Memory B cell (primary cell): ENCODE results near the gene GNG7.
A peak's percentile ranks its signal among the peaks of the same experiment; 100 is the strongest.
"Not testable (repeated sequence)": the region's sequence is repeated elsewhere in the genome, so short reads cannot be mapped to it uniquely, and the experiment has no call there.

ENCODE experiments used
- ATAC-seq: fragments of 150-1000 bp; cut with Tn5 transposase; 2 replicates; pipeline ENCODE4 v1.10.0; 2021; ENCODE audit warnings: low read depth, mild to moderate bottlenecking, moderate library complexity
- DNase-seq, 2 donors: peaks; one replicate each; pipeline ENCODE4 v3.0.0; 2022; ENCODE audit warnings: low spot score in 2 of 2
- H3K27ac Mint-ChIP-seq: one replicate; pipeline ENCODE4 v1.8.0; 2022; ENCODE audit warnings: mild to moderate bottlenecking, moderate library complexity, mixed read lengths
- H3K27me3 Mint-ChIP-seq: one replicate; pipeline ENCODE4 v1.8.0; 2022; ENCODE audit warnings: mixed read lengths
- H3K36me3 Mint-ChIP-seq: one replicate; pipeline ENCODE4 v1.8.0; 2022; ENCODE audit warnings: mild to moderate bottlenecking, mixed read lengths
- H3K4me1 Mint-ChIP-seq: one replicate; pipeline ENCODE4 v1.8.0; 2022; ENCODE audit warnings: mixed read lengths
- H3K4me3 Mint-ChIP-seq: one replicate; pipeline ENCODE4 v1.8.0; 2022; ENCODE audit warnings: mild to moderate bottlenecking, moderate library complexity, mixed read lengths
- H3K9me3 Mint-ChIP-seq: one replicate; pipeline ENCODE4 v1.8.0; 2022; ENCODE audit warnings: mixed read lengths

Gene GNG7

DNA sequence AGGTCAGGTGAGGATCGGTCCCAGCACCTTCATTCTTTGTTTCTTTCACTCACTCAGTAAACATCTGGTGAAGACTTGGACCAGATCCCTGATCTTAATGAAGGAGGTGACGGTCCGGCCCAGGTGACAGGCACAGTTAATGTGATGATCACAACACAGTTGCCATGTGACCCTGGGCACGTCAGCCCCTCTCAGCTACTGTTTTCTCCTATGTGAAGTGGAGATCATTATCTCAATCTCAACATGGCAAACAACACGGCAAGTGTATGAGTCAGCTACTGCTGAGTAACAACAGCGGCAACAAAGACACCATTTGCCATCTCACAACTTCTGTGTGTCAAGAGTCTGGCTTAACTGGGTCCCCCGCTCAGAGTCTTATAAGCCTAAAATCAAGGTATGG is 74.6 kb downstream of the GNG7 start:
- no peak for DNase-seq
- Mint-ChIP-seq H3K4me3 (peak overlapping the region; percentile 70), H3K27ac (peak overlapping the region; percentile 95), H3K27me3 (no peaks in the 10 kb centered on the region), H3K36me3 (peaks cover 28% of the 10 kb centered on the region), H3K4me1 (peaks cover 60% of the 10 kb centered on the region), H3K9me3 (no peaks in the 10 kb centered on the region)
- ATAC-seq, result peak; percentile 9

DNA sequence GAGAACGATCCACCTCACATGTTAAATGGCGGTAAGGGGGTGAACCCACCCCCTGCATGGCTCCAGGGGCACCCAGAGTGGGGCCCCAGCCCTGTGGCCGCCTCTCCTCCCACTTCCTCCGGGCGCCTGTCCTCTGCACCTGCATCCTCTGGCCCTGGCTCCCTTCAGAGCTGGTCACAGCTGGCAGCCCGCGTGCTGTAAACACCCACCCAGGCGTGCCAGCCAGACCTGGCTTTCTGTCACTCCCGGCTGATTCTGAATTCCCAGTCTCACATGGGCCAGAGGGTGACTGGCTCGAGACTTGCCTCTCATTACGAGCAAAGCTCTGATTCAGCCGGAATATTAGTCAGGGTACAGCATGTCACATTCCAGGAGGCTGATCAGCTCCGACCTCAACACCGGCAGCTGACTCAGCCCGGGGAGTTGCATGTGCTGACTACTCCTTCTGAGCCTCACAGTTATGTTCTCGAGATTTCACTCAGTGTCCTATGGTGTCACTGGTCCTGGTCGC is 75.1 kb downstream of the GNG7 start:
- Mint-ChIP-seq H3K27ac (peak overlapping the region; percentile 95), H3K27me3 (no peaks in the 10 kb centered on the region), H3K4me3 (peak overlapping the region; percentile 70), H3K4me1 (peaks cover 61% of the 10 kb centered on the region), H3K9me3 (no peaks in the 10 kb centered on the region), H3K36me3 (peaks cover 27% of the 10 kb centered on the region)
- ATAC-seq, result peak; percentile 63
- peak; percentile 61 to 65 for DNase-seq

DNA sequence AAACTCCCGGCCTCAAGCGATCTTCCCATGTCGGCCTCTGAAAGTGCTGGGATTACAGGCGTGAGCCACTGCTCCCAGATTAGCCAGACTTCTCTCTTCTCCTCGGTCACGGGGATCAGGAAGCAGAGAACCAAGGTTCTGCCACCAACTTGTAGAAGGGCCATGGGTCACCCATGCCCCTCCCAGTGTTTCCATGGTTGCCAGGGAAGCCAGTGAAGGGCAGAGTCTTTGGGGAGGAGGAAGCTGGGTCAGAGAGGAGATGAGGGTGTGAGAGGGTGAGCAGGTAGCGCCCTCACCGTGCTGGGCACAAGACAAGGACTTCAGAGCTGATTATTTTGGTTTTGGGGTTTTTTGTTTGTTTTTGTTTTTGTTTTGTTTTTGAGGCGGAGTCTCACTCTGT is 77.1 kb downstream of the GNG7 start:
- peaks cover 19% of the 10 kb centered on the region for H3K36me3 Mint-ChIP-seq
- H3K27me3 Mint-ChIP-seq, result no peaks in the 10 kb centered on the region
- DNase-seq (no peak), ATAC-seq (no peak)
- peak overlapping the region; percentile 92 for H3K27ac Mint-ChIP-seq
- H3K9me3 Mint-ChIP-seq, result no peaks in the 10 kb centered on the region
- H3K4me3 Mint-ChIP-seq, result peak overlapping the region; percentile 58
- H3K4me1 Mint-ChIP-seq, result peaks cover 70% of the 10 kb centered on the region

DNA sequence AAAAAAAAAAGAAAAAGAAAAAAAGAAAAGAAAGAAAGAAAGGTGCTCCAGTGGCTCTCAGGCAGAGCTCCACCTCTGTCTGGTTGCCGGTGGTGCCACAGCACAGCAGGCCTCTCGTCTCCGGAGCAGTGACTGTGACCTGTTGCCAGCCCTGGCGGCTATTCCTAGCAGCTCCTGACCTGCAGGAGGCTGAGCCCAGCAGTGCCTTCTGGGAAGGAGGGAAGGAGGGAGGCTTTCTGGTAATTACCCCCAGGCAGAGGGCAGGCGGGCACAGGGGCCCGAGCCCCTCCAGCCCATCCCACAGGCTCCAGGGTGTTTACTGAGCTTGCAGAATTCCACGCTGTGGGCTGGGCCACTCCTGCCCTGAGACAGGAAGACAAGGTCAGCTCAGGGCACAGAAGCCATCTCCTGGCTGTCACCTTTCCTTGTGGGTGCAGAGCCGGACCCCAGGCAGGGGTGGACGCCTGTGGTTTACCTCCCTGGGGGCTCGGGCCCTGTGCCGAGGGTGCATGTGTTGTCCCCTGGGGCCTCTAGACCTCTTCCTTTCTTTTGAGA is 77.9 kb downstream of the GNG7 start:
- Mint-ChIP-seq H3K4me3 (peak overlapping the region; percentile 69), H3K4me1 (peaks cover 72% of the 10 kb centered on the region), H3K27ac (peak overlapping the region; percentile 92), H3K36me3 (peaks cover 17% of the 10 kb centered on the region), H3K27me3 (no peaks in the 10 kb centered on the region), H3K9me3 (no peaks in the 10 kb centered on the region)
- DNase-seq, result peak in 1 of 2 donors; percentile 50
- peak; percentile 29 for ATAC-seq

DNA sequence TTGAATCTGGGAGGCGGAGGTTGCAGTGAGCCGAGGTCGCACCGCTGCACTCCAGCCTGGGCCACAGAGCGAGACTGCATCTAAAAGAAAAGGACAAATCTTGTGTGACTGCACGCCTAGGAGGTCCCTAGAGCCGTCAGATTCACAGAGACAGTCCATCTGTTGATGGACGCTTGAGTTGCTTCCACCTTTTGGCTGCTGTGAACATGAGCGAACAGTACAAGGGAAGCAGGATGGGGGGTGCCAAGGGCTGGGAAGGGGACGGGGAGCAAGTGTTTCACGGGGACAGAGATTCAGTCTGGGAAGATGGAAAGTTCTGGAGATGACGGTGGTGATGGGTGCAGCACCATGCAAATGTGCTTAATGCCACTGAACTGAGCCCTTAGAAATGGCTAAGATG is 78.7 kb downstream of the GNG7 start:
- no peaks in the 10 kb centered on the region for H3K27me3 Mint-ChIP-seq
- no peak for ATAC-seq
- H3K4me3 Mint-ChIP-seq, result peak overlapping the region; percentile 60
- no peaks in the 10 kb centered on the region for H3K9me3 Mint-ChIP-seq
- peaks cover 70% of the 10 kb centered on the region for H3K4me1 Mint-ChIP-seq
- DNase-seq, result no peak
- H3K27ac Mint-ChIP-seq, result peak overlapping the region; percentile 92
- peaks cover 12% of the 10 kb centered on the region for H3K36me3 Mint-ChIP-seq

DNA sequence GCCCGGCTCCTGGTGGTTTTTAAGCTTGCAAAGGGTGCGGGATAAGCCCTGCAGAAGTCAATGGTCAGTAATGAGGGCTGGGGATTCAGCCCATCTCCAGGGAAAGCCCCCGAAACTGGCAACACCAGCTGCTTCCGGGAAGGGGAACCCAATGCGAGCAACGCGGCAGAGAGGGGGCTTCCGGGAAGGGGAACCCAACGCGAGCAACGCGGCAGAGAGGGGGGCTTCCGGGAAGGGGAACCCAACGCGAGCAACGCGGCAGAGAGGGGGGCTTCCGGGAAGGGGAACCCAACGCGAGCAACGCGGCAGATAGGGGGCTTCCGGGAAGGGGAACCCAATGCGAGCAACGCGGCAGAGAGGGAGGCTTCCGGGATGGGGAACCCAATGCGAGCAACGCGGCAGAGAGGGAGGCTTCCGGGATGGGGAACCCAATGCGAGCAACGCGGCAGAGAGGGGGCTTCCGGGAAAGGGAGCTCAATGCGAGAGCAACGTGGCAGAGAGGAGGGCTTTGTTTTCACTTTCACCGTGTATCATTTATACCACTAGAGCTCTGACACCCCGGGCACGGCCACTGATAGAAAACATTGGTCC is 80.0 kb downstream of the GNG7 start:
- ATAC-seq (peak; percentile 21), DNase-seq (peak; percentile 60 to 73)
- Mint-ChIP-seq H3K27ac (peak overlapping the region; percentile 92), H3K4me1 (peaks cover 66% of the 10 kb centered on the region), H3K4me3 (peak overlapping the region; percentile 65)
- not testable (repeated sequence) for H3K9me3 Mint-ChIP-seq, H3K27me3 Mint-ChIP-seq, H3K36me3 Mint-ChIP-seq

DNA sequence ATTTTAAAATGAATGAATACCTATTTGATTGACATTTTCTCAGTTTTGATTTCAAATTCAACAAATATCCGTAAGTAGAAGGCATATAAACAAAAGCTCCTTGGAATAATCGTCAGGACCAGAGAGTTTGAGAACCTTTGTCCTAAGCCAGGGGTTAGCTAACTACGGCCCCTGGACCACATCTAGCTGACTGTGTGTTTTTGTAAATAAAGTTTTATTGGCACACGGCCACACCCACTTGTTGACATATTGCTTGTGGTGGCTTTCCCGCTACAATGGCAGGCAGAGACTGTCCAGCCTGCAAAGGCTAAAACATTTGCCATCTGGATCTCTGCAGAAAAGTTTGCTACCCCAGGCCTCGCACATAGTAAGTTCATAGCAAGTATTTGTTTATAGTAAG is 83.4 kb downstream of the GNG7 start:
- H3K4me3 Mint-ChIP-seq, result peak overlapping the region; percentile 73
- H3K9me3 Mint-ChIP-seq, result no peaks in the 10 kb centered on the region
- peaks cover 4% of the 10 kb centered on the region for H3K36me3 Mint-ChIP-seq
- H3K27me3 Mint-ChIP-seq, result no peaks in the 10 kb centered on the region
- peaks cover 55% of the 10 kb centered on the region for H3K4me1 Mint-ChIP-seq
- DNase-seq (no peak), ATAC-seq (no peak)
- H3K27ac Mint-ChIP-seq, result peak overlapping the region; percentile 92

DNA sequence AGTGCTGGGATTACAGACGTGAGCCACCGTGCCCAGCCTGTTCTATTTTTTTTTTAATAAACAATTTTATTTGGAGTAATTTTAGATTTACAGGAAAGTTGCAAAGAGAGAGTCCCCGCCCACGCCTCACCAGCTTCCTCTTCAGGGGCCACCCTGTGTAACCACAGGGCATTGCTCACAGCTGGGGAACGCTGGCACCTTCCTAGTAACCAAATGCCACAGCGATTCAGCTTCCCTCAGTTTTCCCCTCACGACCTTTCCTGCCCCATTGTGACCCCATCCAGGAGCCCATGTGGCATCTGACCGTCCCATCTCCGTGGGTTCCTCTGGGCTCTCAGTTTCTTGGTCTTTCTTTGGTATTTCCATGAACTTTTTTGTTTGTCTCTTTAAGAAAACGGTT is 83.9 kb downstream of the GNG7 start:
- DNase-seq, result no peak
- H3K4me1 Mint-ChIP-seq, result peaks cover 53% of the 10 kb centered on the region
- H3K4me3 Mint-ChIP-seq, result peak overlapping the region; percentile 77
- no peaks in the 10 kb centered on the region for H3K9me3 Mint-ChIP-seq
- H3K27ac Mint-ChIP-seq, result peak overlapping the region; percentile 92
- ATAC-seq, result peak; percentile 37
- H3K36me3 Mint-ChIP-seq, result peaks cover 4% of the 10 kb centered on the region
- no peaks in the 10 kb centered on the region for H3K27me3 Mint-ChIP-seq

DNA sequence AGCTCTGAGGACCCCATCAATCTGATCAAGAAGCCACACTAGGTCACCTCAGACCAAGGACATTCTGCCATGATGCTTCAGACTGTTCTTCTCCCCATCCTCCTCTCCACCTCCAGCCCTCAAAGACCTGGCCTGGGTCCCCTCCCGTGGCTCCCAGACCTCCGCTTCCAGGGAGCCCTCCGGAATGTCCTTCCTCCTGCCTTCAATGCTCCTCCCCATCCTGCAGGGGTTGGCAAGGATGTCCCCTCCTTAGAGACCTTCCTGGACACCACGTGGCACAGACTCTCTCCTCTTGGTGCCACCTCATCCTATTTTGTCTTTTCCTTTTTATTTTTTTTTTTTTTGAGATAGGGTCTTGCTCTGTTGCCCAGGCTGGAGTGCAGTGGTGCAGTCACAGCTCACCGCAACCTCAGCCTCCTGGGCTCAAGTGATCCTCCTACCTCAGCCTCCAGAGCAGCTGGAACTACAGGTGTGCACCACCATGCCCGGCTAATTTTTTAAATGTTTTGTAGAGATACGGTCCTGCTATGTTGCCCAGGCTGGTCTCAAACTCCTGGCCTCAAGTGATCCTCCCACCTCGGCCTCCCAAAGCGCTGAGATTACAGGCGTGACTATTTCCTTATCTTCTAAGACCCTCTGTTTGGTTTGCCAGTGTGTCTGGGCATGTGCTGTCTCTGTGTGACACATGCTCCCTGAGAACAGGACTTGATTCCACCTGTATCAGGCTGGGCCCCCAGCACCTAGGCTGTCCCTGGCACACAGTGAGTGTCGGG is 84.9 kb downstream of the GNG7 start:
- DNase-seq, result no peak

DNA sequence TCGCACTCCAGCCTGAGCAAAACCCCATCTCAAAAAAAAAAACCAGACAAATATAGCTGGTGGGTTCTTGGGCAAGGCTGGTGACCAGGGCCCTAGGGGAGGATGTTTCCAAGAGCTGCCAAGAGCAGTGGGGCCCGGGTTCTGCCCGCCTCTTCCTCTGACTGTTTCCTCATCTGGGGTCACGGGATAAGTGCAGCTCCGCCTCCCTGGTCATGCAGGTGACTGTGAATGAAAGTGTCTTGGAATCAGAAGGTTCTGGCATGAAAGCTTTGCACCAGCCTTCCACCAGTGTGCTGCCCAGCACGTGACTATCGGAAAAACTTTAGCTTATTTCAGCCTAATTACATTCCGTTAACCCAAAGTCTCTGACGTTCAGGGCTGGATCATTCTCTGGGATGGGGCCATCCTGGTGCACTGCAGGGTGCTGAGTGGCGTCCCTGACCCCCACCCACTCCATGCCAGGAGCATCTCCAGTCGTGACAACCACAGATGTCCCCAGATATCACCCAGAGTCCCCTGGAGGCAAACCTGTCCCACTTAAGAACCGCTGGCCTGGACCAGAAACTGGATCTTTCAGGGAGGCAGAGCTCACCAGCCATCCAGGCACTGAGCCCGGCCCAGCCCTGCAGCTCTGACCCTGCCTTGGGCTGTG is 85.6 kb downstream of the GNG7 start:
- no peaks in the 10 kb centered on the region for H3K9me3 Mint-ChIP-seq
- peak overlapping the region; percentile 92 for H3K27ac Mint-ChIP-seq
- peaks cover 55% of the 10 kb centered on the region for H3K4me1 Mint-ChIP-seq
- DNase-seq, result no peak
- H3K4me3 Mint-ChIP-seq, result peak overlapping the region; percentile 29
- H3K36me3 Mint-ChIP-seq, result peaks cover 4% of the 10 kb centered on the region
- no peaks in the 10 kb centered on the region for H3K27me3 Mint-ChIP-seq
- ATAC-seq, result peak; percentile 34

More for the DNA sequence above, 84.9 kb downstream of the GNG7 start:
- Mint-ChIP-seq H3K9me3 (no peaks in the 10 kb centered on the region), H3K27ac (peak overlapping the region; percentile 92), H3K27me3 (no peaks in the 10 kb centered on the region), H3K4me1 (peaks cover 57% of the 10 kb centered on the region), H3K36me3 (peaks cover 4% of the 10 kb centered on the region), H3K4me3 (peak overlapping the region; percentile 77)
- no peak for ATAC-seq

DNA sequence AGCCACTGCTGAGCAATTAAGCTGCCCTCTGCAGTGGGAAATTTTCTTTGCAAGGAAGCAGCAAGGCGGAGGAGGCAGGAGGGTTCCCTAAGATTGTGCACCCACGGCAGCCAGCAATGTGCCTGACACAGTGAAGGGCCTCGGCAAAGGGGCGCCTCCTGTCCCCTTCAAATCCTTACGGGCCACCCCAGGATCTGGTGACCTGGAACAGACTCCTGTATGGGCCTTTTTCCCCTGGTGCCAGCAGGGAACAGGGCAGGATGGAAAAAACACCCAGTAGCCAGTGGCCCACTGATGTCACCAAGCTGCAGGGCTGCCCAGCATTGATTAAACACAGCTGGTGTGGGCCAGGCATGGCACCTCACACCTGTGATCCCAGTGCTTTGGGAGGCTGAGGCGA is 86.7 kb downstream of the GNG7 start:
- no peaks in the 10 kb centered on the region for H3K27me3 Mint-ChIP-seq
- DNase-seq (no peak), ATAC-seq (no peak)
- no peak overlapping the region for H3K4me3 Mint-ChIP-seq
- H3K9me3 Mint-ChIP-seq, result no peaks in the 10 kb centered on the region
- no peak overlapping the region for H3K27ac Mint-ChIP-seq
- H3K4me1 Mint-ChIP-seq, result peaks cover 48% of the 10 kb centered on the region
- H3K36me3 Mint-ChIP-seq, result peaks cover 4% of the 10 kb centered on the region

DNA sequence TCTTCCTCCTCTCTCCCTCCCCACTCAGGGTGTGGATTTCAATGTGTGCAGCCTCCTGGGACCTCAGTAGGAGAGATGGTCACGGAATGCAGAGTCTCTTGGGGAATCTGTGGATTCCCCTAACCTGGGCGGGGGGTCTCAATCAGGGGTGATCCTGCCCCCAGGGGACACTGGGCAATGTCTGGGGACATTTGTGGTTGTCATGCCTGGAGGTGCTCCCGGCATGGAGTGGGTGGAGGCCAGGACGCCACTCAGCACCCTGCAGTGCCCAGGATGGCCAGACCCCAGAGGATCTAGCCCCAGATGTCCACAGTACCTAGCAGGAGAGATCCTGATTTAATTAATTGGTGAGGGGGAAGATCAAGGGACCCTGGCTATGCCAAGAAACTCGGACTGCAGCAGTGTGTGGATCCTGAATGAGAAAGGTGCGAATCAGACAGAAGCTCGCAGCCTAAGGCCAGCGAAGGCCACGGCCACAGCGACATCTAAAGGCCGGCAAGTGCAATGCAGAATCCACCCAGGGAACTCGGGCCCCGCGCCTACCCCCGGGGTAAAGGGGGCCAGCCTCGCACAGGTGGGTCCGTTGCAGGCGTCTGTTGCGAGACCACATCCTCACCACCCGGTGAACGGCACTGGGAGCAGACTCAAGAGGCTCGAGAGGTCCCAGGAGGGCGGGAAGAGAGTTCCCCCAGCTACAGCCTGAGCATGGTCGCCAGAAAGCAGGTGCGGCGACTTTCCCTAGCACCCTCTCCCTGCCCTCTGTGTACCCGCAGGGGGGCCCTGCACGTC is 88.8 kb downstream of the GNG7 start:
- DNase-seq, result peak in 1 of 2 donors; percentile 66
- Mint-ChIP-seq H3K27me3 (no peaks in the 10 kb centered on the region), H3K4me1 (peaks cover 44% of the 10 kb centered on the region), H3K27ac (peak overlapping the region; percentile 65), H3K4me3 (peak overlapping the region; percentile 3), H3K36me3 (peaks cover 2% of the 10 kb centered on the region), H3K9me3 (no peaks in the 10 kb centered on the region)
- ATAC-seq, result peak; percentile 28

DNA sequence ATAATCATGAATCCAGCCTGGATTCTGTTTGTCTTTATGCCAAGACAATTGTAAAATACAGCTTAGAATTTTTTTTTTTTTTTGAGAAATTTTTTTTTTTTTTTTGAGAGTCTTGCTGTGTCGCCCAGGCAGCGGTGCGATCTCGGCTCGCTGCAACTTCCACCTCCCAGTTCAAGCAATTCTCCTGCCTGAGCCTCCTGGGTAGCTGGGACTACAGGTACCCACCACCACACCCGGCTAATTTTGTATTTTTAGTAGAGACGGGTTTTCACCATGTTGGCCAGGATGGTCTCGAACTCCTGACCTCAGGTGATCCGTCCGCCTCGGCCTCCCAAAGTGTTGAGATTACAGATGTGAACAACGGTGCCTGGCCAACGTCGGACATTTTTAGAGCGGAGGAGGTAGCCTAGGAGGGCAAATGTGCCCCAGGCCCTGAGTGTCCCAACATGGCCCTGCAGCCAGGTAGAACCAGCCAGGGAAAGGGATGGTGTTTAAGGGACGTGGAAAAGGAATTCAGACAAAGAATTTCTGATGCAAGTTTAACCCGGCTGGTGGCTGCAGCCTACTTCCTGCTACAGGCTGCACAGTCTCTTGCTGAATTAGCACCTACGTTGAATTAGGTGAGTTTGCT is 89.8 kb downstream of the GNG7 start:
- peak overlapping the region; percentile 17 for H3K4me3 Mint-ChIP-seq
- H3K4me1 Mint-ChIP-seq, result peaks cover 44% of the 10 kb centered on the region

More for the DNA sequence above, 89.8 kb downstream of the GNG7 start:
- Mint-ChIP-seq H3K27me3 (no peaks in the 10 kb centered on the region), H3K9me3 (no peaks in the 10 kb centered on the region), H3K36me3 (peaks cover 3% of the 10 kb centered on the region), H3K27ac (peak overlapping the region; percentile 65)
- DNase-seq (no peak), ATAC-seq (no peak)
